GM13976 (cell line): ENCODE data around the gene TMC4.

Experiments
- DNase-seq: peaks from one replicate; pipeline ENCODE4 v3.0.0; 2012; ENCODE audit warnings: low spot score
- in situ Hi-C: fragments of 300-500 bp; cut with MboI; formaldehyde crosslinking; loops from one replicate; pipeline ENCODE4 v1.12.0; 2022; ENCODE audit warnings: low sequenced_read_pairs, mixed read lengths, inconsistent platforms; ENCODE audit not compliant: unreplicated experiment
- TF ChIP-seq, protein P1 (sequence below): IDR thresholded peaks from 2 replicates; pipeline ENCODE4 v1.5.1; 2012; ENCODE audit warnings: borderline replicate concordance, mild to moderate bottlenecking; ENCODE audit not compliant: insufficient read depth; ENCODE audit errors: extremely low read depth, missing control alignments, control extremely low read depth

TMC4 gene

DNA sequence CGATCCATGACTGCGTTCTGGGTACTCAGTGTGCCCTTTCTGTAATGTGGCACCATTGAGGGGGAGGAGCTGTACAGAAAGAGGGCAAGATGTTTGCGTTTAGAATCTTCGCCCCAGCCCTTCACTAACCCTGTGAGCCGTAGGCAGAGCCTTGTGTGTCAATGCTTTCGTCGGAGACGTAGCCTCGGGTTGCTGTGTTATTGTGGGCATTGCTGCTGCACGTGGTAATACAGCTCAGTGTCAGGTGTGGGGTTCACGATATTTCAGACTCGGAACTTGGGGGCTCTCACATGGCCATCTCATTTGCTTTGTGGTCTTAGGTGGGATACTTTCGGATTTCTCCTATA, 33.8 kb upstream of the TMC4 start:
- TF ChIP-seq, protein P1, sequence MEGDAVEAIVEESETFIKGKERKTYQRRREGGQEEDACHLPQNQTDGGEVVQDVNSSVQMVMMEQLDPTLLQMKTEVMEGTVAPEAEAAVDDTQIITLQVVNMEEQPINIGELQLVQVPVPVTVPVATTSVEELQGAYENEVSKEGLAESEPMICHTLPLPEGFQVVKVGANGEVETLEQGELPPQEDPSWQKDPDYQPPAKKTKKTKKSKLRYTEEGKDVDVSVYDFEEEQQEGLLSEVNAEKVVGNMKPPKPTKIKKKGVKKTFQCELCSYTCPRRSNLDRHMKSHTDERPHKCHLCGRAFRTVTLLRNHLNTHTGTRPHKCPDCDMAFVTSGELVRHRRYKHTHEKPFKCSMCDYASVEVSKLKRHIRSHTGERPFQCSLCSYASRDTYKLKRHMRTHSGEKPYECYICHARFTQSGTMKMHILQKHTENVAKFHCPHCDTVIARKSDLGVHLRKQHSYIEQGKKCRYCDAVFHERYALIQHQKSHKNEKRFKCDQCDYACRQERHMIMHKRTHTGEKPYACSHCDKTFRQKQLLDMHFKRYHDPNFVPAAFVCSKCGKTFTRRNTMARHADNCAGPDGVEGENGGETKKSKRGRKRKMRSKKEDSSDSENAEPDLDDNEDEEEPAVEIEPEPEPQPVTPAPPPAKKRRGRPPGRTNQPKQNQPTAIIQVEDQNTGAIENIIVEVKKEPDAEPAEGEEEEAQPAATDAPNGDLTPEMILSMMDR, result no peak
- in situ Hi-C loops, result no loop called here
- no peak for DNase-seq

DNA sequence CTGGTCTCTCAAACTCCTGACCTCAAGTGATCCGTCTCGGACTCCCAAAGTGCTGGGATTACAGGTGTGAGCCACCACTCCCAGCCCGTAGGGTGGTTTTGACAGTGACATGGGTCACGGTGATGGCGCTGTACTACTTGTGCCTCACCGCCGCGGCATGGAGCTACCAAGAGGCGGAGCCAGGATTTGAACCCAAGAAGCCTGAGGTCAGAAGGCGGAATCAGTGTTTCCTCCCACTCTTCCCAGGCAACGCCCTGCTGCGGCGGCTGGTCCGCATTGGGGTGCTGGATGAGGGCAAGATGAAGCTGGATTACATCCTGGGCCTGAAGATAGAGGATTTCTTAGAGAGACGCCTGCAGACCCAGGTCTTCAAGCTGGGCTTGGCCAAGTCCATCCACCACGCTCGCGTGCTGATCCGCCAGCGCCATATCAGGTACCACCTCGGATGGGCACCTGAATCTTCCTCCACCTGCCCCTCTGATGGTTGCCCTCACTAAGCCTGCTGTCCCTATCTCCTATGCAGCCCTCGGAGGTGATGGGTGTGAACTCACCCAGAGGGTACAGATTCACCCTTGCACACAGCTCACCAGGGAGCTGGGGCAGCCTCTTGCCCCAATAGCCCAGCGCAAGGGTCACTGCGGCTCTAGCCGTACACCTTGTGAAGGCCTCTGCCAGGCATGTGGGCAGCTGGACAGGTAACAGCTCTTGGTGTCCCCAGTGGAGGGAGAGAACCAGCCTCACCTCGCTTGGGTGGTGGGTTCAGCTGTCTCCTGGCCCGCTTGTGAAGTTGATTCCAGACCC, 33.3 kb upstream of the TMC4 start:
- TF ChIP-seq, protein P1, result no peak
- DNase-seq, result no peak
- in situ Hi-C loops, result no loop called here

DNA sequence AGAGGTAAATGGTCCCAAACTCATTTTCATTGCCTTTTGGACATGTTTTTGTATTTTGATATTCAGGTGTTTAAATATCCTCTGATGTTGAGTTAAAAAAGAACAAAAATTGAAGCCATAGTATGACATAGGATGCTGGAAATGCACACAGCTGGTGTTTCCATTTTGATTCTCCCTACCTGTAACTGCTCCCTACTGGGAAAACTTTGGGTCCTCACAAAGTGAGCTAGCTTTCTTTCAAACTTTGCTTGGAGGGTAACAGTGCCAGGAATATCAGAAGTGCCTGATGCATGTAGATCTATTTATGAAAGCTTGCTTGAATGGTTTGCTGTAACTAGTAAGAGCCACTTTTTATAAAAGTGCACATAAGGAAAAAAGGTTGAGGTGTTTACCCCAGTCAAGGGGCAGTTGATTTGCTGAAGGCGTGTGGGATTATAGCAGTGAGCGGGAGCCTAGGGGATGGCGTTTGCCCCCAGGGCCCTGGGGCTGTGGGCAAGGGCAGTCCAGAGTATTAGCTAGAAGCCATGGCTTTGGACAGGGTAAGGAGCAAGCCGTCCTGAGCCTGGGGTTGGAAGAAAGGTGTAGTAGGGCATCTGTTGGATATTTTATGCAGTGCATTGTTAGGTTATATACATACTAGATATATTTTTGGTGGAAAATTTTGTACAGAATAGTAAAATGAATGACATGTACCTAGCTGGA, 32.0 kb upstream of the TMC4 start:
- in situ Hi-C loops, result no loop called here
- TF ChIP-seq, protein P1, result no peak
- no peak for DNase-seq

DNA sequence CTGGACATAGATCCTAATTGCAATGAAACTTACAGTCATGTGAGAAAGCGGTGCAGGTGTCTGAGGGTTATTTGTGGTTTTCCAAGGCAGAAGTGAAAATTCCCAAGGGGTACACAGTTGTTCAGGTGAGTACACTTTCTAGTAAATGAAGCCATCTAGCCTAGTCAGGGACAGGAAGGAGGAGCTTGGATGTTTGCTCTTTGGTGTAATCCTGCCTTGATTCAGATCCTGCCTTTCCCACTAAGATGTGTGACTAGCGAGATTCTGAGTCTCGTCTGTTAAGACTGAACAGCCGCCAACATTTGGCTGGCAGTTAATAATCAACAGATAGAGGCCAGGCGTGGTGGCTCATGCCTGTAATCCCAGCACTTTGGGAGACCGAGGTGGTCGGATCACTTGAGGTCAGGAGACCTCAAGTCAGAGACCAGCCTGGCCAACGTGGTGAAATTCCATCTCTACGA, 30.2 kb upstream of the TMC4 start:
- in situ Hi-C loops, result no loop called here

DNA sequence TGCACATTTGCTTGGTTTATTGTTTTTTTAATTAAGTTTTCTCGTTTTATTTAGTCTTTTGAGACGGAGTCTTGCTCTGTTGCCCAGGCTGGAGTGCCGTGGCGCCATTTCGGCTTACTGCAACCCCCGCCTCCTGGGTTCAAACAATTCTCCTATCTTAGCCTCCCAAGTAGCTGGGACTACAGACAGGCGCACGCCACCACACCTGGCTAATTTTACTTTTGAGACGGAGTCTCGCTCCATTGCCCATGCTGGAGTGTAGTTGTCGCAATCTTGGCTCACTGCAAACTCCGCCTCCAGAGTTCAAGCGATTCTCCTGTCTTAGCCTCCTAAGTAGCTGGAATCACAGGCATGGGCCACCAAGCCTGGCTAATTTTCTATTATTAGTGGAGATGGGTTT, 29.0 kb upstream of the TMC4 start:
- TF ChIP-seq, protein P1, result no peak
- no peak for DNase-seq
- in situ Hi-C loops, result no loop called here

More for the DNA sequence above, 30.2 kb upstream of the TMC4 start:
- DNase-seq, result no peak
- TF ChIP-seq, protein P1, result no peak

DNA sequence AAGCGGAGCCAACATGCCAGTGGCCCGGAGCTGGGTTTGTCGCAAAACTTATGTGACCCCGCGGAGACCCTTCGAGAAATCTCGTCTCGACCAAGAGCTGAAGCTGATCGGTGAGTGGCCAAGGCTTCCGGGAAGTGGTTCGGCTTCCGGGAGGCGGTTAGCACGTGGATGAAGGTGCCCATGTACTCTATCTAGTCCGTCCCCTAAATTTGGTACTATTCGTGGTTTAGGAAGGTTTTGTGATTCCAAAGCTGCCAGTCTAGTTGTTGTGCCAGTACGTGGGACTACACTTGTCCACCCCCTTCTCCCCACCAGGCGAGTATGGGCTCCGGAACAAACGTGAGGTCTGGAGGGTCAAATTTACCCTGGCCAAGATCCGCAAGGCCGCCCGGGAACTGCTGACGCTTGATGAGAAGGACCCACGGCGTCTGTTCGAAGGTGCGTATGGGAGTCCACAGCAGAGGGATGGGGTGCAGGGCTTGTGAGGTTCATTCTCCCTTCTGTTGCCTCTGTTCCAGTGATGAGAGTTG, 28.3 kb upstream of the TMC4 start:
- DNase-seq, result no peak
- TF ChIP-seq, protein P1, result no peak
- in situ Hi-C loops, result no loop called here
